ENCODE results near the gene FOXJ1.
A peak's percentile ranks its signal among the peaks of the same experiment; 100 is the strongest.

The FOXJ1 gene

DNA sequence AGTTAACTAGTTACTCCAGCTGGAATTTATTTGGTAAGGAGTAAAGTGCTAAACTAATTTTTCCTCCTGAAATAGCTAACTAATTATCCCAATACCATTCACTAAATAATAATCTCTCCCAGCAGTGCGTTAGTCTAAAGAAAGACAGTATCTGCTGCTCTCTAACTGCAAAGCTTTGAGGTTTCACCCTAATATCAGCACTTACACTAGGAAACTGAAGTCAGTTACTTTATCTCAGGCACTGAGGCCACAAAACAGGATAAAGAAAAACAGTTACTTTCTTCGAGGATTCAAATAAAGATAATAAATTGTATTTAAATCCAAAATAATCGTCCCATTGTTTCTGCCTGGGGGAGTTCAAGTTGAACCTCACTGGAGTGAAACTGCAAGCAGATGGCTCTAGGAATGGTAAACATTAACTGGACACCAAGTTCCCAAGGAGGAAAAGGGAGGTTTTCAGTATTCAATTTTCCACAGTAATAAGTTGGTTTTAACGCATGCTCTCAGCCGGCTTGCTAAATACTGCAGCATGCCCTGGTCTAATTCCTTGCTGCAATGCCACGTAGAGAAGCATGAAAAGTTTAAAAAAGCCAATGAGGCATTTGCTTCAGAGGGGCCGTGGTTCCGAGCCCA, 20.0 kb upstream of the FOXJ1 start:
- DNase-seq (ENCODE audit: low spot score): no peak

DNA sequence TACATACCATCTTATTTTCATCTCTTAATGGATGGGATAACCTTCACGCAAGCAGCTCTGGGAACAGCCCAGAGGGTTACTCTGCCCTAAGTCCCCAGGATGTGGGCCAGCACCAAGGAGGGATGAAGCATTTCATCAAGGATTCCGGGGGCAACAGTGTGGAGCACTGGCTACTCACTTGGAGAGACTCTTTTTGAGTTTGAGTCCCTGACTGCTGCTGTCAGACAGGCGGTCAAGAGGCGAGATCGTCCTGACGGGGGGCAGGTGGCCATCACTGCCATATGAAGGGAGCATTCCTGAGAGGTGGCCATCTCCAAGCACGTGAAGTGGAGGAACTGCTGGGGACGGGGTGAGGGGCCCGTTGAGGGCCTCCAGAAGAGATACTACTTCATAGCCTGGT, 18.1 kb upstream of the FOXJ1 start:
- no peak for DNase-seq (ENCODE audit: low spot score)

DNA sequence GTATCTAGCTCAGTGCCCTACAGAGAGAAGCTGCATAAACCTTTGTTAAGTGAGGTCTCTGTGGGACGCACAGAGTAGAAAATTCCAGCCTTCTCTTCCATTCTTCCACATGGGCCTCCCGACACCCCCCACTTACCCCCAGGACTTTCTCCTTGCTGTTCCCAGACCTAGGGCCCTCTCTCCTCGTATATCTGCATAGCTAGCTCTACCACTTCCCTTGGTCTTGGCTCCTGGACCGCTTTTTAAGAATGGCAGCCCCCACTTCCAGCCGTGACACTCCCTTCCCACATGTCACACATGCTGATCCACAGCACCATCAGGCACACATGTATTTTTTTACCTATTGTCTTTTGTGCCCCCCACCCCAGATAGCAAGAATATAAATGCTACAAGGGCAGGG, 16.7 kb upstream of the FOXJ1 start:
- DNase-seq (ENCODE audit: low spot score): no peak

DNA sequence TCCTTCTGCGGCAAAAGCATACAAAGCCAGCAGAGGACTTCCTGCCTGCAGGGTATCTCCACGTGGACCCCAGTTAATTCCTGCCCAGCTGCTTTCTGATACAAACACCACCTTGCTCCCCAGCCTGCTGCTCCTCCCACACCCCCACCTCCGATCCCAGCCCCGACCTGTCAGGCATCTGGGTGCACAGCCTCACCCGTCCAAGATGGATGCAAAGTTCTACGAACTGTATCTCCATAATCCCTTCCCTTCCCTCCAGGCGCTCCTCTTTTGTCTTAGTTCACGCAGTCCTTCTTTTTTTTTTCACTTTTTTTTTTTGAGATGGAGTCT, 15.6 kb upstream of the FOXJ1 start:
- no peak for DNase-seq (ENCODE audit: low spot score)

DNA sequence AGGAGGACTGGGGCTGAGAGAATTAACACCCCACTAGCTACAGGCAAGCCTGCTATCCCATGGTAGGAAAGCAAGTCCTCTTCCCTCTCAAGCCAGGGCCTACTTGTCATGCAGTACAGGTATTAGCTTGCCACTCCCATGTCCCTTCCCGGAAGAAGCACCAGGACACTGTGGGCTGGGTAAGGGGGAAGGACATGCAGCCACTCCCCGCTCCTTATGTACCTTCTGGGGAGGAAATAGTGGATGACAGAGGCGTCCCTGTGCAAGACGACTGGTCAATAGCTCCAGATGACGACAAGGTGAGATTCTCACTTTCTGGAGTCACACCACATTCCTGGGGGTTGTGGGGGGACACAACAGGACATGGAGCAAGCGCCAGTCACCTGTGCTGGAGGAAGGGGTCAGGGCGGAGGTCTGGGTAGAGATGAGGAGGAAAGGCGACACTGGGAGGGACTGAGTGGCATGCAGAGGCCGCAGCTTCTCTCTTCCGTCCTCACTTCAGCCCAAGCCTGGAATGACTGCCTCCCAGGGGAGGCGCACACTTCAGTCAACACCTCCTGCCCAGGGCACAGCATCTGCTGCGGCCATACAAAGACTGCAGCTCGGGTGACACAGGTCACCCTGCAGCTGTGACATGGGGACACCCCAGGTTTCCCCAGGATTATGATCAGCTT, 15.1 kb upstream of the FOXJ1 start:
- DNase-seq (ENCODE audit: low spot score): no peak

DNA sequence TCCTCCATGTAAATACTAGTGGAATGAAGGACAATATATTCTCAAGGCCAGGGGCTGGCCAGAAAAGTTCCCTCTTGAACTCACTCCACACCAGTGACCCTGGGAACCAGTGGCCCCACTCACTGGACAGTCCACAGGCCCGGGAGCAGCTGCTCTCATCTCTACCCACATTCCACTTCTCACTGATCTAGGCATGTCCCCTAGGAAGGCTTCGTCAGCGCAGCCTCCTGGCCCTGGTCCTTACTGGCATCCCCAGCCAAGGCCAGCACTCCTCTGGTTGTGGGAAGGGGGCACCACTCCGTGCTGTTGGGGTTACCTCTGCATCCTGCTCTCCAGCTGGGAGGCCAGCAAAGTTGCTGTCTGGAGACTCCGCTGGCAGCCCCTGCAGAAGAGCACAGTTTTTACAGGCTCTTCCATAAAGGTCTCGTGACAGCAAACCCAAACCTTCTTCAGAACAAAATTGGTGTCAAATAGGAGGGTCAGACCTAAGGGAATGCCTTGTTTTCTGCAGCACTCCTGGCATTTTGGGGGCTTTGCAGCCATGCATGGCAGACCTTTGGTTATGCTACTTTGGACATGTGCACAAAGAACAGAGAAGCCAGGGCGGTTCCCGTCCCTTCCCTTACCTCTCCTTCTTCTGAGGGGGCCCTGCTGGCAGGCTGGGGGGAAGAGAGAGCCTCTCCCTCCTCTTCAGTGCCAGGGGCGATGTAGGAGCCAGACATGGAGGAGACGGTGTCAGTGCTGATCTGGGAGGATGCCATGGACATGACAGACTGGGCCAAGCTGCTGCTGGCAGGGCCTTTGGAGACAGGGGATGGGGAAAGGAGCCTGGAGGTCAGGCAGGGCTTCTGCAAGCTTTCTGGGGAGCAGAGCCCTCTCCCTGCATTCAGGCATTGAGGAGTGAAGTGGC, 14.1 kb upstream of the FOXJ1 start:
- DNase-seq (ENCODE audit: low spot score): no peak

DNA sequence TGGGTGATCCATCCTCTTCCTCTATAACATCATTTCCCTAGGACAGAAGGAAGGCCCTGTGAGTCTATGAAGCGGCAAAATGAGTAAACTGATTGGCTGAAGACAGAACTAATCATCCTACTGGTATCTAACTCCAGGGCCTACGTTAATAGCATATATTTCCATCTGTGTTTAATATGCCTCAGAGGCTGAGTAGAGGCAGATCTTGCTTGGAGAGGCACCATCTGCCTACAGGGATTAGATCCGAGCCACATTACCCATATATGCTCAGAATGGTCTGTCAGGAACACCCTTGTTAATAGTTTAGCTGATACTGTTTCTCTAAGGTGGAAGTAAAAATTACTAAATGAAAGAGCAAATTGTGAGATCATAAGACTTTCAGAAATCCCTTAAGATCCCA, 13.2 kb upstream of the FOXJ1 start:
- no peak for DNase-seq (ENCODE audit: low spot score)

DNA sequence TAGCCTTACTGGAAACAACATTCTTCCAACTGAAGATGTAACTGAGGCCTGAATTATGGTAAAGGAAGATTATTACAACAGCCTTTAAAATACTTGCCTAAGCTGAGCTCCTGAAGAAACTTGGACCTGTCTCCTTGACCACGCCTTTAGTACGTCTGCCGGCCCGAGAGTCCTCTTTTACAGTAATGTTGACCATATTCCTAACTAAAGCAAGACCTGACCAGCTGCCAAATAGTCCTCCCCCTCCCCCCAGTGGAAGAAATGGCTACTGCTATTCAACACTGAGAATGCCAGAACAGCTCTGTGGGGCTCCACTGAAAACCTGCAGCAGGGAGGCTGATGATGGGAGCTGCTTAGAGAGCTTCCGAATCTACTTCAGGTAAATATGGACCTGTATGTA, 12.6 kb upstream of the FOXJ1 start:
- no peak for DNase-seq (ENCODE audit: low spot score)

DNA sequence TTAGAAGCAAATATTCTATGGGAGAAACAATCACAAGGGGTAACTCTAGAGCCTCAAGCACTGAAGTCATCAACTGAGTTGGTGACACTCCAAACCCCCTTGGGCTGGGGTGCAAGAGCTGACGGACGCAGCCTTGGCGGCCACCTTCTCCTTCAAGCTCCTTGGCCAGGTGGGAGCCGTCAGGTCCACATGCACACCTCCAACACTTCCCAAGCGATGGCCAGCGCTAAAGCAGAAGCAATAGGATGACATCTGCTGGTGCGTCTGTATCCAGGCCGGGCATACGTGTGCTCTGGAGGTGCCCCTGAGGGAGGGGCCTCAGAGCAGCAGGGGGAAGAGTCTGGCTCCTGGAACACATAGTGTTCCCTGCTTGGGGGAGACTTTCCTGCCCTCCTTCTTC, 12.2 kb upstream of the FOXJ1 start:
- DNase-seq (ENCODE audit: low spot score): no peak

DNA sequence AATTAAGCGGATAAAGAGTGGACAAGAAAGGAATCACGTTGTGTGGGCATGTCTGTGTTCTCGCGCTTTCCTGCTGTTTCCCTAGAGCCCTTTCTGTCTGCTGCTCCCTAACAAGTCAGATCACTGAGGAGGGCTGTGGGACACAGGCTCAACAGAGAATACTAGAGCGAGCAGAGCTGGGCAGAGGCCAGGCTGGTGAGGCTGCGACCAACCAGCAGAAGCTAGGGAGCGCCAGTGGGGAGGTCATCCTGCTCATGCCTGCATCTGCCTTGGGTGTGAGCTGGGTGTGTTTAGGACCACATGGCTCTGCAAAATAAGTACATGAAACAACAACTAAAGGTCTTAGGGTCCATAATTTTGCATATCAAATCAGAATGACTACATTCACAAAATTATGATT, 11.5 kb upstream of the FOXJ1 start:
- DNase-seq (ENCODE audit: low spot score): peak; percentile 53

DNA sequence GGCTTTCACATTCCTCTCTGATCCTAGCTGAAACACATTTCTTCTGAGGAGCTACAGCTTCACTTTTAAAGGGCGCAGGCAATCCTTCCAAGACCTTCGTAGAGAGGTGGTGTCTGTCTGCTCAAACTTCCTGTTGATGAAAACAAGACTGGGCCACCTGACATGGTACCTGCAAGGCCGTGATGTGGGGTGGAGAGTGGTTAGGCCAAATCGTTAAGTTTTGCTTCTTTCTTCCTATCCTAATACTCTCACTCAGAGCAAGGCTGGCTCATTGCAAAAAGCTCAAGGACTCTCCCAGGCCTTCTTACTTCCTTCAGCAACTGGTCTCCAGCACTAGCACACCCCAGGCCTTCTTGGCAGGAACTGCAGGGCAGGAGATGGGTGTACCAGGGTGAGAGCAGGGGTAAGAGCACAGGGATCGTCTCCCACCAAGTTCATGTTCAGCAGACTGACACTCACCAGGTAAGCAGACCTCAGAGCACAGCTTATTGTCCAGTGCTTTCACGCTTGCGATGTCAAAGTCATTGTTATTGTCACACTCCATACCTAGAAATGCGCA, 10.9 kb upstream of the FOXJ1 start:
- DNase-seq (ENCODE audit: low spot score): no peak

DNA sequence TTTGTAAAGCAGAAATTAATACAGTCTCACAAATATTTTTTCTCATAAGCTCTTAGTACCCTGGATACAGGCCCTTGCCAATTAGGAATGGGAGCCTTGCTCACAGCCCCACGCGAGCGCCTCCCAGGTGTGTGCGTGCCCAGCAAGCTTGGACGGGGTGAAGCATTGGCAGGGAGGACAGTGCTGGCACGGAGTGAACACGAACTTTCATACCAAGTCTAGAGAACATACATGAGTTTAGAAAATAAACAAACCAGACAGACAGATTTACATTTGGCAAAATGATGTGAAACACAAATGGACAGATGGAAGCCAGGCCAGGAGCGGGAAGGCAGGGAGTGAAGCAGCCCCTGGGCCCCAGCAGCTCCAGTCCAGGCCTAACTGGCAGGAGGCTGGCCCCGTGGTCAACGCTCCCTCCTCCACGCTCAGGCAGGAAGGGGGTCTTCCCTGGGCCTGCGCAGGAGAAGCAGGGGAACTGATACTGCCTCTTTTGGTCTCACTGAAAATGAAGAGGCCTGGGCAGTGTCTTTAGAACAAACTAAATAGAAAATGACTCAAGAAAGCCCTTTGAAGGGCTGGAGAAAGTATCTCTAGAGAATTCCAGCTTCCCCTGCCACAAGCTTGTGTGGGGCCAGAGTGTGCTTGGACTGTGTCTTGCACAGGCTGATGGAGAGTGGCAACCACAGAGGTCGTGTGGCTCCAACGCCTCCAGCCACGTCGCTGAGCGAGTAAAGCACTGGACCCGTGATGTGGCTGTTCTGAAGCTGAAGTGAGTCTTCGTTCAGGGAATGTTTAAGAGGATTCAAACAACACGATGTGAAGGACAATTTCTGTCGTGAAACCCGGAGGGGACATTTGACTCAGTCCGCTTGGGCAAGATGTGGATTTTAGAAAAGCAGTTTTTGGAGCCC, 9.9 kb upstream of the FOXJ1 start:
- DNase-seq (ENCODE audit: low spot score): no peak

DNA sequence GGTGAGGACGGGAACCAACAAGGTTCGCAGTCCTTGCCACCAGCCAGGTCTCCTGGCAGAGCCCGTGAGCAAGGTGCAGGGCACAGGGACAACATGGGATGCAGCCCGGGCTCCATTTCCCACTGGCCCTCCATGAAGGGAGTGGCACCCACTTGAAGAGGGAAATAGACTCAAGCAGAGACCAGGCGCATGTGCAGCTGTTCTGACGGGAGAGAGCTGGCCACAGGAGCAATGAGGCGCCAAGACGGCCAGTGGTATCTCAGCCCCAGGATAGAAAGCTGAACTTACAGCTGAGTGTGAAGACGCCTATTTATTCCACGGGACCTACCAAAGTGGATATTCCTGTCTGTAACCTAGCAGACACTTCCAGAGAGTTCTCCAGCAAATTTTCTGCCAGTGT, 8.2 kb upstream of the FOXJ1 start:
- DNase-seq (ENCODE audit: low spot score): no peak

DNA sequence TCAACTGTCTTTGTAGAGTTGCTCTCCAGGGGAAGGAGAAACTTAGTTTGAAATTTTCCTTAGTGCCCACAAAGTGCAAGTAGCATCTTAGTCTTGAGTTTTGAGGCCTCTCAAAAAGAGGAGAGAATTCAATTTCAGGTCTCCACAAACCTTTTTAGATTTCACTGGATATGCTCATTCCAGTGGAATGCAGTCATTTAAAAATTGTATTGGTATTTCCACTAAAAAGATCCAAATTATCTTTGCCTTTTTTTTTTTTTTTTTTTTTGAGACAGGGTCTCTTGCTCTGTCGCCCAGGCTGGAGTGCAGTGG, 6.9 kb upstream of the FOXJ1 start:
- no peak for DNase-seq (ENCODE audit: low spot score)

DNA sequence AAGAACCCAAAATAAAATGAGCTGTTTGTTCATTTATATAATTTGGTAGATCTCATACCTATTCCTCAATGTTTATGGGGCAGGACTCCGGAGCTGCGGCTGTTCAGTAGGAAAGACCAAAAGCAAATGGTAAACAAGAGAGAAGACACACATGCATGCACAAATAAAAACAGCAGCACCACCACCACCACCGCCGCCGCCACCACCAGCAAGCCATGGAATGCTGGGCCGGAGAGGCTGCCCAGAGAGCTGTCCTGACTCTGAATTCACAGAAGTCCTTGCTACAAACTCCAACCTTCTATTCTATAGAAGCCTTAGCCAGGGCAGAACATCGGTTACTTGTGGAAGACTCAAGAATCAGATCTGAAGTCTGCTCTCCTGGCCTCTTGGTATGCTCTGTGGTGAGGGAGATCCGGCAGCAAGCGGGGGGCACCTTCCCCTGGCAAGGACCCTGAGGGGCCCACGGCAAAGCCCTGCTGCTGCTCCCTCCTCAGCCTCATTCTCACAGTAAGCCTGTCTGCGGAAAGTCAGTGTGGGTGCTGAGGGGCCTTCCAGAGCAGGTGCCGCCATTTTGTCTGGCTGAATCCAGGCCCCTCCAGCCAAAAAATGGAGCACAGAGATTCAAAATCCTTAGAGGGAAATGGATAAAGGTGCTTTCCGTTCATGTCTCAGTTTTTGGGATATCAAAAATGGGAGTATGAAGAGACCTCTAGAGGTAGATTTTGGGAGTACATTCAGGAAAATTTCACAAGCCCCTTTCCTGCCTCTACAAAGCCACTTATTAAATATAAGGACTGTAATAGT, 6.4 kb upstream of the FOXJ1 start:
- DNase-seq (ENCODE audit: low spot score): no peak

DNA sequence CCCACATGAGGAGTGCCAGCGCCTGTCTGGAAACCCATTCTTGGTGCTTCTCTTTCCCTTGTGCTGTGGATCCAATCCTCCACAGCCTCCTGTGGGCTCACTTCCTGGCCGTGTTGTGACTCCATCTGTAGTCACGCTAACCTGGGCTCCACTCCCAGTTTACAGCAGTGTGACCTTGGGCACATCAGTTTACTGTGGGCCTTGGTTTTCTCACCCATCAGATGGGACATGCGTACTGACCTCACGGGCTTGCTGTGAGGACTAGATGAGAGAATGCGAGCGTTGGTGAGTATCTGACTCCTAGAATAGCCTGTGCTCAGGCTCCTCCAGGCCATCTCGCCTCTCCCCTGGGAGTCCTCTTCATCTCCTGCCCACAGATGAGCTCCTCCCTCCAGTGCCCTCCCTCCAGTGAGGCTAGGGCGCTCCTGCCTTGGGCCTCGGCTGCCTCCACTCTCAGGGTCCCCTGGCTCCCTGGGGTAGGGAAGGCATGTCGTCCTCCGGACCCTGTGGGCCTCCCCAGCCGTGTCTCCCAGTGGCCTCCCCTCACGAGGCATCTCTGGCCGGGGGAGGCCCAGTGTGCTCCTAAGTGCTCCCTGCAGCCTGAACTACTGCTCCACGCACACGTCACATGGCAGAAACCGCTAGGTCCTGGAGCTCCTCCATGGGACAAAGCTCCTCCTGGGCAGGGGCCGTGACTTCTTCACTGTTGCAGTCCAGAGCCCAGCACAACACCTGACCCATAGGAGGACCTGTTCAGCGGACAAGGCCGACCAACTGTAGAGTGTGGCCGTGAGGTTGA, 5.2 kb upstream of the FOXJ1 start:
- DNase-seq (ENCODE audit: low spot score): no peak

DNA sequence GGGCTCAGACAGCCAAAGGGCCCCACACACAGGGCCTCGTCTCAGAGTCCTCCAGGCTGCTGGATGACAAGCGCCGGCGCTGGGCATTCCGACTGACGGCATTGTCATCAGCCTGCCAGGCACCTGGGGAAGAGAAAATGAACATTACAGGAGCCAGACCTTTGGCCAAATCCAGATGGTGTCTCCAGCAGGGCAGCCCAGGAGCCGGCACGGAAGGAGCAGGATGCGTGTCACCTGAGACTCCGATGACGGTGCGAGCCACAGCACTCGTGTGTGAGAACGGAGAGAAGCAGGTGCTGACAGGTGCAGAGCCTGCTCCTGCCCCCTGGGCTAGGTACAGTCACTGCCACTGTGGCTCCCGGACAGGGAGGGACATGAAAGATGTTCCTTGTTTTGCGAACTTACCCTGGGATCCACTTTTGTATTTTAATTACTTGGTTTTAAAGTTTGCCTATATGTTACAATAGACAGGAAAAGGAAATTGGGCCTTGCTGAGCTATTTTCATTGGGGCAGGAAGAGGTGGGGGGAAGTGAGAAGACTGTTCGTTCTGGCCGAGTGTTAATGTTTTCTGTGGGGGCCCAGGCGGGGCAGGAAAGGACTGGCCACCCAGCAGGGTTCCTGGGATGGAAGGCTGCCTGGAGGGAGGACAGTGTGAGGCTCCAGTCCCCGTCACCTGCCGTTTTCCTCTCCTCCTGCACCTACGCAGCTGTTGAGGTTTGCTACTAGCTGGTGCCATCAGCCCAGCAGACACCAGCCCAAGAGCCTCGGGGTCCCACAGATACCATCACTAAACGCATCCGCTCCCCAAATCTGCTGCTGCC, 4.4 kb upstream of the FOXJ1 start:
- DNase-seq (ENCODE audit: low spot score): no peak

DNA sequence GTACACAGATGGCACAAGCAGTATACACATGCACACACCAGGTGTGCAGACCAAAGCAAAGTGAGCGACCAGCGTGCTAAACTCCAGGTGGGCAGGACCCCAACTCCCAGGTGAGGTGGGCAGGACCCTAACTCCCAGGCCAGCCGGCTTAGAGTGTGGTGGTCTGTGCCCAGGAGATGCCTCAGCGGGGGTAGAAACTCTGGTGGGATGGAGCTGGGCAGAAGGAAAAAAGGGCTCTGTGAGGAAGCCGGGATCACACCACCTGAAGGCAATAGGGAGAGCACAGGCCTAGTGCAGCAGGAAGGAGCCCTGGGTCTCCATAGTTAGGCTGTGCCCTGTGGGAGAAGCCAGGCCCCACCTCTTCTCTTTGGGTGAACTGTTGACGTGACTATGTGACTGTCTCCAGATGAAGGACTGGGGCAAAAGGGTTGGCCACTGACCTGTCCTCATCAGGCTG, 1.6 kb upstream of the FOXJ1 start:
- no peak for DNase-seq (ENCODE audit: low spot score)

DNA sequence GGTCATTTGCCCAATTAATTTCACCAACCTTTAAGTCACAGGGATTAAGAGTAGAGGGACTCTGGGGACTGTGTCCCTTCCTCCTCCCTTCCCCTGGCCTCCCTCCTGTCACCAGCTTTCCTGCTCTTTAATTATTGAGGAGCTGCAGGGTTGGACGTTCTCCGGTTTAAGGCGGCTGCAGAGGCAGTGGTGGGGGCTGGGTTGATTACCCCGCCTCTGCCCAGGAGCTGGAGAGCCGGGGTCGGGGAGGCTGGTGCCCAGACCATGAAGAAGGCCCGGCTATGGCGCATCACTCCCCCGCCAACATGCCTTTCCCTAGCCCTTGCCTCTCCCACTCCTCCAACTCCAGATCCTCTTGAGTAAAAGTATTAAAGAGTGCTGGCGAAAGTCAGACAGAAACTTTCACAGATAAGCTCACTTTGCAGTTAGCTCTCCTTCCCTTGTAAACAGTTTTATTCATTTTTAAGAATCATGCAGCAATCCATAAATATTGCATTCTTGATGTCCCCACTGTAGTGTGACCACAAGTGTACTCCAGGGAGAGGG, 1.1 kb upstream of the FOXJ1 start:
- no peak for DNase-seq (ENCODE audit: low spot score)

Measured in pons (tissue), 1 donor.